Measurements from ENCODE around the gene CAMK2A. TPM values are rescaled to one million over a fixed set of nuclear protein-coding genes. Genes with fewer than 3 reads are reported as not detected.

CAMK2A gene
- total RNA-seq, 4 donors from 2014 or later: 1.2 TPM; not detected in 3

- DNase-seq: no peak
- no peak overlapping the region for H3K27ac ChIP-seq
- no peaks in the 10 kb centered on the region for H3K4me1 ChIP-seq
- no peaks in the 10 kb centered on the region for H3K36me3 ChIP-seq
- no peak for TF ChIP-seq POLR2A (IDR thresholded peaks at IDR 0.05)
- no peak for TF ChIP-seq CTCF (IDR thresholded peaks at IDR 0.05)
- no peak overlapping the region for H3K4me3 ChIP-seq
- H3K27me3 ChIP-seq: no peaks in the 10 kb centered on the region
- no peaks in the 10 kb centered on the region for H3K9me3 ChIP-seq
Observed at GRCh38 chr5:150279330-150280020, 10.1 kb downstream of the CAMK2A start.

GRCh38 chr5:150278916-150279315 lies 10.7 kb downstream of the CAMK2A start:
- H3K27ac ChIP-seq: no peak overlapping the region
- no peak for TF ChIP-seq POLR2A (IDR thresholded peaks at IDR 0.05)
- TF ChIP-seq CTCF (IDR thresholded peaks at IDR 0.05): no peak
- H3K27me3 ChIP-seq: no peaks in the 10 kb centered on the region
- no peaks in the 10 kb centered on the region for H3K36me3 ChIP-seq
- no peak overlapping the region for H3K4me3 ChIP-seq
- H3K9me3 ChIP-seq: no peaks in the 10 kb centered on the region
- DNase-seq: no peak
- no peaks in the 10 kb centered on the region for H3K4me1 ChIP-seq

GRCh38 chr5:150278046-150278730 lies 11.4 kb downstream of the CAMK2A start:
- H3K36me3 ChIP-seq: no peaks in the 10 kb centered on the region
- no peaks in the 10 kb centered on the region for H3K4me1 ChIP-seq
- TF ChIP-seq CTCF (IDR thresholded peaks at IDR 0.05): no peak
- no peak for TF ChIP-seq POLR2A (IDR thresholded peaks at IDR 0.05)
- no peak overlapping the region for H3K4me3 ChIP-seq
- no peak overlapping the region for H3K27ac ChIP-seq
- H3K27me3 ChIP-seq: no peaks in the 10 kb centered on the region
- no peaks in the 10 kb centered on the region for H3K9me3 ChIP-seq
- no peak for DNase-seq

- Histone ChIP-seq H3K9me3 (no peaks in the 10 kb centered on the region), H3K36me3 (no peaks in the 10 kb centered on the region), H3K4me3 (no peak overlapping the region), H3K4me1 (no peaks in the 10 kb centered on the region), H3K27me3 (no peaks in the 10 kb centered on the region), H3K27ac (no peak overlapping the region)
- no peak for TF ChIP-seq CTCF (IDR thresholded peaks at IDR 0.05)
- no peak for TF ChIP-seq POLR2A (IDR thresholded peaks at IDR 0.05)
- no peak for DNase-seq
Observed at GRCh38 chr5:150277043-150277442, 12.5 kb downstream of the CAMK2A start.

- DNase-seq: no peak
- Histone ChIP-seq H3K36me3 (no peaks in the 10 kb centered on the region), H3K4me3 (no peak overlapping the region), H3K27ac (no peak overlapping the region), H3K27me3 (no peaks in the 10 kb centered on the region), H3K9me3 (no peaks in the 10 kb centered on the region), H3K4me1 (no peaks in the 10 kb centered on the region)
- TF ChIP-seq CTCF (IDR thresholded peaks at IDR 0.05) (no peak), POLR2A (IDR thresholded peaks at IDR 0.05) (no peak)
Observed at GRCh38 chr5:150274811-150275210, 14.8 kb downstream of the CAMK2A start.

Measured in Peyer's patch (tissue), 4 donors.